Liver (tissue), 9 donors: ENCODE results near the gene RANGAP1. TPM values are rescaled to one million over a fixed set of nuclear protein-coding genes. Genes with fewer than 3 reads are reported as not detected.
A peak's percentile ranks its signal among the peaks of the same experiment; 100 is the strongest.

ENCODE experiments used
- DNase-seq: peaks from one replicate; pipeline ENCODE4 v3.0.0-alpha.2; 2017; ENCODE audit warnings: low spot score
- H3K27ac ChIP-seq, 2 donors: one replicate each; pipeline ENCODE4 v1.7.0; 2013; ENCODE audit warnings: inconsistent platforms in 2 of 2, low read length in 2 of 2, control low read depth in 1 of 2, low read depth in 1 of 2, mild to moderate bottlenecking in 1 of 2
- H3K27me3 ChIP-seq, 4 donors: one replicate each; pipeline versions ENCODE4 v1.6.1 to v1.7.0; 2013; ENCODE audit warnings: low read length in 3 of 4, inconsistent platforms in 1 of 4, mild to moderate bottlenecking in 1 of 4, moderate library complexity in 1 of 4; ENCODE audit not compliant: control insufficient read depth in 4 of 4, insufficient read depth in 4 of 4
- H3K36me3 ChIP-seq, 4 donors: one replicate each; pipeline versions ENCODE4 v1.6.1 to v1.7.0; 2013; ENCODE audit warnings: low read length in 3 of 4, mild to moderate bottlenecking in 3 of 4, low read depth in 1 of 4, moderate library complexity in 1 of 4; ENCODE audit not compliant: control insufficient read depth in 4 of 4, insufficient read depth in 3 of 4
- H3K4me1 ChIP-seq, 4 donors: one replicate each; pipeline versions ENCODE4 v1.6.1 to v1.7.0; 2013; ENCODE audit warnings: low read length in 3 of 4, mild to moderate bottlenecking in 3 of 4, moderate library complexity in 1 of 4; ENCODE audit not compliant: control insufficient read depth in 4 of 4, insufficient read depth in 4 of 4
- H3K4me3 ChIP-seq, 3 donors: one replicate each; pipeline versions ENCODE4 v1.6.1 to v1.7.0; 2013; ENCODE audit warnings: low read length in 3 of 3, control low read depth in 1 of 3, low read depth in 1 of 3, mild to moderate bottlenecking in 1 of 3
- H3K9ac ChIP-seq, 2 donors: one replicate each; pipeline ENCODE4 v1.7.0; 2013; ENCODE audit warnings: low read length in 2 of 2, mild to moderate bottlenecking in 2 of 2, moderate library complexity in 2 of 2, control low read depth in 1 of 2, low read depth in 1 of 2
- H3K9me3 ChIP-seq, 4 donors: one replicate each; pipeline versions ENCODE4 v1.6.1 to v1.7.0; 2013; ENCODE audit warnings: low read length in 3 of 4; ENCODE audit not compliant: control insufficient read depth in 4 of 4
- EGR1 ChIP-seq, 2 donors: IDR thresholded peaks; 2 replicates each; pipeline ENCODE4 v1.6.1; 2016 to 2018; ENCODE audit warnings: antibody characterized with exemption in 2 of 2, low read depth in 2 of 2
- FOXA1 ChIP-seq: IDR thresholded peaks from 2 replicates; pipeline ENCODE4 v1.6.1; 2016; ENCODE audit warnings: antibody characterized with exemption
- FOXA2 ChIP-seq: IDR thresholded peaks from 2 replicates; pipeline ENCODE4 v1.6.1; 2016; ENCODE audit warnings: antibody characterized with exemption
- GABPA ChIP-seq, 2 donors: IDR thresholded peaks in 1 of 2; conservative IDR thresholded peaks in 1 of 2; 2 replicates each; pipeline ENCODE4 v1.6.1; 2016; ENCODE audit warnings: antibody characterized with exemption in 2 of 2, mild to moderate bottlenecking in 1 of 2, moderate library complexity in 1 of 2
- HNF4A ChIP-seq, 2 donors: conservative IDR thresholded peaks; 2 replicates each; pipeline ENCODE4 v1.6.1; 2016; ENCODE audit warnings: antibody characterized with exemption in 2 of 2, mild to moderate bottlenecking in 2 of 2
- HNF4G ChIP-seq: IDR thresholded peaks from 2 replicates; pipeline ENCODE4 v1.6.1; 2016; ENCODE audit warnings: antibody characterized with exemption
- JUND ChIP-seq, 2 donors: IDR thresholded peaks; 2 replicates each; pipeline ENCODE4 v1.6.1; 2016; ENCODE audit warnings: antibody characterized with exemption in 2 of 2
- NR2F2 ChIP-seq: IDR thresholded peaks from 2 replicates; pipeline ENCODE4 v1.6.1; 2016; ENCODE audit warnings: antibody characterized with exemption
- RAD21 ChIP-seq, 2 donors: IDR thresholded peaks; 2 replicates each; pipeline ENCODE4 v1.6.1; 2016; ENCODE audit warnings: antibody characterized with exemption in 2 of 2, mild to moderate bottlenecking in 2 of 2
- RXRA ChIP-seq, 2 donors: IDR thresholded peaks; 2 replicates each; pipeline ENCODE4 v1.6.1; 2017 to 2018; ENCODE audit warnings: antibody characterized with exemption in 2 of 2, mild to moderate bottlenecking in 1 of 2
- SP1 ChIP-seq: IDR thresholded peaks from 2 replicates; pipeline ENCODE4 v1.6.1; 2018; ENCODE audit warnings: antibody characterized with exemption, mild to moderate bottlenecking
- WGBS: extraction: QIAGEN DNeasy Blood & Tissue Kit; methylation state at CpG from one replicate; pipeline ENCODE4 v1.1.7; 2013; 5-methylcytosine and 5-hydroxymethylcytosine counted together
- polyA plus RNA-seq, 2 donors: library from polyadenylated mRNA; stranded (reverse) in 1 of 2; unstranded in 1 of 2; fragments of 200-250 nt in 1 of 2; fragments of >200 nt in 1 of 2; fragmentation: Nextera tagmentation in 1 of 2; extraction: Ambion mirVana in 1 of 2; gene quantifications; one replicate each; pipeline versions ENCODE4 v1.2.1 to v1.2.3, GENCODE V29; 2013 to 2015
- total RNA-seq, 2 donors: library from RNA; depleted of rRNA; stranded (reverse); fragments of >200 nt; gene quantifications; one replicate each; pipeline ENCODE4 v1.2.3, GENCODE V29; 2014
- TF ChIP-seq, protein P1 (sequence below): IDR thresholded peaks from 2 replicates; pipeline ENCODE4 v1.6.1; 2016; ENCODE audit warnings: antibody characterized with exemption
- TF ChIP-seq, protein P2 (sequence below): fragments of 150-350 bp; IDR thresholded peaks from 2 replicates; pipeline ENCODE4 v1.5.1; 2017; ENCODE audit warnings: improper control_type of control experiment, low read depth, low read length; ENCODE audit not compliant: missing input control
- TF ChIP-seq, protein P3 (sequence below): IDR thresholded peaks from 2 replicates; pipeline ENCODE4 v1.6.1; 2016; ENCODE audit warnings: antibody characterized with exemption
- donor health status: healthy.
- donor health status: healthy.
- donor health status: healthy.
- donor health status: healthy.
- donor health status: healthy.

The RANGAP1 gene
- total and polyA plus RNA-seq, 4 donors: 12.0 to 40.3 (median 33.3) TPM

DNA sequence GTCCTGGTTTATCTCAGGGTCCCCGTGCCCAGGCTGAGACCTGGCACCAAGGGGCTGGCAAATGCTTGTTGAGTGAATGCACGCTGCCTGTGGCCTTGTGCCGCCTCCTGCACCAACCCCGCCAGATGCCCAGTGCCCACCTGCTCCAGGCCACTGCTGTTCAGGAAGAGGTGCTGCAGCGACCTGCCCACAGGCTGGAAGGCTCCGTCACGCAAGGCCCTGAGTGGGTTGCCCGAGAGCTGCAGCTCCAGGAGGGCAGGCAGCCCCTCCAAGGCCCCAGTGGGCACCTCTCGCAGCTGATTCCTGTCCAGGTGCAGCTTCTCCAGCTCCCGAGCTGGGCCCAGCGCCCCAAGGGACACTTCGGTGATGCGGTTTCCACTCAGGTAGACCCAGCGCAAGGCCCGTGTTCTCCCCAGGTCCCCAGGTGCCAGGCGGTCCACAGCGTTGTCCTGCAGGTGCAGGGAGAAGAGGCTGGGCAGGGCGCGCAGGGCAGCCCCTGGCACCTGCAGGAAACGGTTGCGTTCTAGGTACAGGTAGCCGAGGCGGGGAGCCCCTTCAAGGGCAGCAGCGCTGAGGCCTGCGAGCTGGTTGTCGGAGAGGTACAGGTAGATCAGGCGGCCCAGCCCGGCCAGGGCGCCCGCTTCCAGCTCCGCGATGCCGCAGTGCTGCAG lies 48.8 kb downstream of the RANGAP1 start:
- Histone ChIP-seq H3K27me3 (no peaks in the 10 kb centered on the region), H3K27ac (no peak overlapping the region), H3K4me3 (peak overlapping the region in 2 of 3 donors; percentile 12 to 62), H3K36me3 (no peaks in the 10 kb centered on the region), H3K4me1 (peaks cover 10 to 34% (median 23%) of the 10 kb centered on the region in 4 donors), H3K9ac (peak overlapping the region in 1 of 2 donors; percentile 37), H3K9me3 (no peaks in the 10 kb centered on the region)
- DNase-seq: no peak
- TF ChIP-seq FOXA1 (no peak), HNF4G (no peak), JUND (IDR thresholded peaks at IDR 0.05) (no peak), EGR1 (IDR thresholded peaks at IDR 0.05; ENCODE audit: low read depth in 2 of 2) (no peak), RXRA (IDR thresholded peaks at IDR 0.05) (no peak), RAD21 (IDR thresholded peaks at IDR 0.05) (no peak), SP1 (no peak), GABPA (IDR thresholded peaks at IDR 0.05 in 1 of 2, conservative IDR thresholded peaks at IDR 0.05 in 1 of 2) (no peak), FOXA2 (no peak), HNF4A (conservative IDR thresholded peaks at IDR 0.05) (no peak)
- TF ChIP-seq, protein P1, sequence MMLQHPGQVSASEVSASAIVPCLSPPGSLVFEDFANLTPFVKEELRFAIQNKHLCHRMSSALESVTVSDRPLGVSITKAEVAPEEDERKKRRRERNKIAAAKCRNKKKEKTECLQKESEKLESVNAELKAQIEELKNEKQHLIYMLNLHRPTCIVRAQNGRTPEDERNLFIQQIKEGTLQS: no peak
- TF ChIP-seq, protein P2, sequence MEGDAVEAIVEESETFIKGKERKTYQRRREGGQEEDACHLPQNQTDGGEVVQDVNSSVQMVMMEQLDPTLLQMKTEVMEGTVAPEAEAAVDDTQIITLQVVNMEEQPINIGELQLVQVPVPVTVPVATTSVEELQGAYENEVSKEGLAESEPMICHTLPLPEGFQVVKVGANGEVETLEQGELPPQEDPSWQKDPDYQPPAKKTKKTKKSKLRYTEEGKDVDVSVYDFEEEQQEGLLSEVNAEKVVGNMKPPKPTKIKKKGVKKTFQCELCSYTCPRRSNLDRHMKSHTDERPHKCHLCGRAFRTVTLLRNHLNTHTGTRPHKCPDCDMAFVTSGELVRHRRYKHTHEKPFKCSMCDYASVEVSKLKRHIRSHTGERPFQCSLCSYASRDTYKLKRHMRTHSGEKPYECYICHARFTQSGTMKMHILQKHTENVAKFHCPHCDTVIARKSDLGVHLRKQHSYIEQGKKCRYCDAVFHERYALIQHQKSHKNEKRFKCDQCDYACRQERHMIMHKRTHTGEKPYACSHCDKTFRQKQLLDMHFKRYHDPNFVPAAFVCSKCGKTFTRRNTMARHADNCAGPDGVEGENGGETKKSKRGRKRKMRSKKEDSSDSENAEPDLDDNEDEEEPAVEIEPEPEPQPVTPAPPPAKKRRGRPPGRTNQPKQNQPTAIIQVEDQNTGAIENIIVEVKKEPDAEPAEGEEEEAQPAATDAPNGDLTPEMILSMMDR: no peak
- TF ChIP-seq, protein P3, sequence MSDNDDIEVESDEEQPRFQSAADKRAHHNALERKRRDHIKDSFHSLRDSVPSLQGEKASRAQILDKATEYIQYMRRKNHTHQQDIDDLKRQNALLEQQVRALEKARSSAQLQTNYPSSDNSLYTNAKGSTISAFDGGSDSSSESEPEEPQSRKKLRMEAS: no peak
- whole genome bisulfite sequencing: 52% methylated on average over 33 of the region's 33 CpGs

DNA sequence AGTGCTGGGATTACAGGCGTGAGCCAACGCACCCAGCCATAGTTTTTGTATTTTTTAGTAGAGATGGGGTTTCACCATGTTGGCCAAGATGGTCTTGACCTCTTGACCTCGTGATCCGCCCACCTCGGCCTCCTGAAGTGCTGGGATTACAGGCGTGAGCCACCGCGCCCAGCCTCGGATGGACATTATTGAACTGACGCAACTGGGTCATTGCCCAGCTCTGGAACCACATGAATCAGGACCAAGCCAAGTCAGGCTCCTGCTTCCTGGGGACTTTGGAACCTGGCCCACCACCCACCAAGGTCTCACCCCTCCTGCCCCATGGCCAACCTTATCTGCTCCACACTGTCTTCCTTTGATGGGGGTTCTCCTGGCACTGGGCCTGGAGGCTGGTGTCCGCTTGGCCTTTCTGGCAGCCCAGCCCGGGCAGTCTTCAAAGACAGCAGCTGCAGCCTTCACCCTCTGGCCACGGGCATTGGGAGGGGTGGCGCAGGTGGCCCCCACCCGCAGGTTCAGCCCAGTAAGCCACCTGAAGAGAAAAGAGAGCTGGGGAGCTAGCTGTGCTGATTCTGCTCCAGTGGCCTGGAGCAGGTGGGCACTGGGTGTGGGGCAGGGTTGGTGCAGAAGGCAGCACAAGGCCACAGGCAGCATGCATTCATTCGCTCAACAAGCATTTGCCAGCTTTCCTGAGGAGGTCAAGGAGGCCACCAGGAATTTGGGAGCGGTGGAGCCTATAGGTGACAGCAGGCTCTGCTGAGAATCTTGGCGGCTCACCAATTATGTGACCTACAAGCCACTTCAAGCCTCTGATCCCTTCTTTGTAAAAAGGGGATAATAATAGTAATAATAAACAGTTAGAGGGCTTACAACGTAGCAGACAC lies 50.9 kb downstream of the RANGAP1 start:
- Histone ChIP-seq H3K4me1 (peaks cover 14 to 51% (median 35%) of the 10 kb centered on the region in 4 donors), H3K9ac (no peak overlapping the region), H3K27me3 (no peaks in the 10 kb centered on the region), H3K36me3 (peaks cover 0 to 2% (median 0%) of the 10 kb centered on the region in 4 donors), H3K27ac (peak overlapping the region in 1 of 2 donors; percentile 36), H3K9me3 (no peaks in the 10 kb centered on the region), H3K4me3 (no peak overlapping the region)
- WGBS: 54% methylated on average over 19 of the region's 19 CpGs
- DNase-seq: no peak
- TF ChIP-seq NR2F2: peak; percentile 60
- peak; percentile 56 for TF ChIP-seq SP1
- no peak for TF ChIP-seq GABPA (IDR thresholded peaks at IDR 0.05 in 1 of 2, conservative IDR thresholded peaks at IDR 0.05 in 1 of 2)
- peak in 1 of 2 donors; percentile 40 for TF ChIP-seq RAD21 (IDR thresholded peaks at IDR 0.05)
- peak; percentile 61 to 77 for TF ChIP-seq HNF4A (conservative IDR thresholded peaks at IDR 0.05)
- TF ChIP-seq HNF4G: peak; percentile 57
- no peak for TF ChIP-seq FOXA1
- TF ChIP-seq RXRA (IDR thresholded peaks at IDR 0.05): peak; percentile 65 to 81
